ENCODE measurements around the gene OLFM1. TPM values are rescaled to one million over a fixed set of nuclear protein-coding genes. Genes with fewer than 3 reads are reported as not detected.

Gene OLFM1
- total RNA-seq, 1 experiment from 2014 or later = 3.5 TPM

- ChIA-PET RAD21 (ENCODE audit: low non-redundant PET in 1 of 2, low total read pairs in 2 of 2, uncharacterized antibody in 2 of 2, unreplicated experiment in 2 of 2) (interaction anchor here in 1 of 2 experiments (0.6 kb wide), 1 partner anchor 253 kb away, joined by 3 read pairs; no protein-coding TSS in a partner anchor), CTCF (no interaction called here), POLR2A (no interaction called here)
- Histone ChIP-seq H4K20me1 (ENCODE audit: insufficient read depth) (no peaks in the 10 kb centered on the region), H2AFZ (ENCODE audit: low read depth, low read length, poor library complexity, severe bottlenecking) (no peak overlapping the region), H3K4me2 (ENCODE audit: low read length) (no peak overlapping the region), H3K4me3 (replicated peaks in 1 of 2; ENCODE audit: low read depth in 1 of 2, low read length in 2 of 2) (no peak overlapping the region), H3K27me3 (ENCODE audit: insufficient read depth, low read length) (peaks cover 22% of the 10 kb centered on the region), H3K79me2 (ENCODE audit: insufficient read depth, low read length) (no peaks in the 10 kb centered on the region), H3K9me2 (ENCODE audit: insufficient read depth) (no peaks in the 10 kb centered on the region), H3K9me3 (ENCODE audit: control insufficient read depth in 1 of 2, insufficient read depth in 1 of 2, low read depth in 1 of 2, low read length in 2 of 2) (no peaks in the 10 kb centered on the region), H3K36me3 (ENCODE audit: control insufficient read depth in 1 of 2, insufficient read depth in 2 of 2, low read length in 2 of 2) (no peaks in the 10 kb centered on the region), H3K9ac (ENCODE audit: low read length) (no peak overlapping the region), H3K27ac (ENCODE audit: low read depth, low read length) (no peak overlapping the region), H3K4me1 (ENCODE audit: control insufficient read depth in 1 of 2, insufficient read depth in 2 of 2, low read length in 2 of 2) (no peaks in the 10 kb centered on the region)
- intact Hi-C loops (cut with micrococcal nuclease) = no loop called here
- BruUV-seq (replicated peaks) = no TSS peak
- TF ChIP-seq TCF7L2 (IDR thresholded peaks at IDR 0.05; ENCODE audit: borderline replicate concordance, extremely low read depth, insufficient read depth, insufficient read length) (no peak), ELF1 (IDR thresholded peaks at IDR 0.05; ENCODE audit: borderline replicate concordance, low read depth) (no peak), CBX3 (IDR thresholded peaks at IDR 0.05; ENCODE audit: low read depth) (no peak), EZH2phosphoT487 (IDR thresholded peaks at IDR 0.05; ENCODE audit: borderline replicate concordance) (no peak), REST (IDR thresholded peaks at IDR 0.05; ENCODE audit: low read depth) (no peak), SP1 (IDR thresholded peaks at IDR 0.05; ENCODE audit: low read depth) (no peak), YY1 (IDR thresholded peaks at IDR 0.05; ENCODE audit: extremely low read depth, insufficient replicate concordance, low read depth, low read length) (no peak), JUND (IDR thresholded peaks at IDR 0.05) (no peak), POLR2AphosphoS5 (IDR thresholded peaks at IDR 0.05; ENCODE audit: low read depth, low read length) (no peak), ZBTB33 (IDR thresholded peaks at IDR 0.05; ENCODE audit: extremely low read depth, insufficient replicate concordance, low read length) (no peak), RAD21 (IDR thresholded peaks at IDR 0.05; ENCODE audit: low read depth) (no peak), FOSL1 (IDR thresholded peaks at IDR 0.05; ENCODE audit: low read depth) (no peak), CTCF (IDR thresholded peaks at IDR 0.05 in 2 of 3, conservative IDR thresholded peaks at IDR 0.05 in 1 of 3; ENCODE audit: borderline replicate concordance in 1 of 3, insufficient read depth in 1 of 3, low read depth in 2 of 3, low read length in 2 of 3) (no peak), EGR1 (IDR thresholded peaks at IDR 0.05; ENCODE audit: low read depth) (no peak), CEBPB (IDR thresholded peaks at IDR 0.05; ENCODE audit: low read depth) (no peak), SIN3A (IDR thresholded peaks at IDR 0.05; ENCODE audit: low read depth) (no peak)
- ATAC-seq (no peak), DNase-seq (ENCODE audit: low read depth, low spot score) (no peak)
These were observed 39.3 kb upstream of the OLFM1 start for GRCh38 chr9:135048046-135048757.
